Fibroblast of skin of right quadriceps (primary cell): ENCODE results near the gene INF2.

Experiments
- DNase-seq: peaks from one replicate; pipeline ENCODE4 v3.0.0-alpha.2; 2013

INF2 gene

GRCh38 chr14:104691546-104692260 lies 2.3 kb downstream of the INF2 start:
- DNase-seq, result no peak

- no peak for DNase-seq
Measured at GRCh38 chr14:104692261-104692938, 3.0 kb downstream of the INF2 start.

GRCh38 chr14:104692939-104693315 lies 3.5 kb downstream of the INF2 start:
- no peak for DNase-seq

- no peak for DNase-seq
Measured at GRCh38 chr14:104693482-104694431, 4.3 kb downstream of the INF2 start.

GRCh38 chr14:104694475-104694950 lies 5.1 kb downstream of the INF2 start:
- no peak for DNase-seq

GRCh38 chr14:104694991-104695659 lies 5.7 kb downstream of the INF2 start:
- no peak for DNase-seq

- DNase-seq, result no peak
Measured at GRCh38 chr14:104695660-104696000, 6.2 kb downstream of the INF2 start.

- no peak for DNase-seq
Measured at GRCh38 chr14:104696671-104697316, 7.4 kb downstream of the INF2 start.

- no peak for DNase-seq
Measured at GRCh38 chr14:104697317-104697703, 7.9 kb downstream of the INF2 start.

GRCh38 chr14:104697892-104698583 lies 8.6 kb downstream of the INF2 start:
- peak; percentile 44 for DNase-seq

GRCh38 chr14:104698688-104699425 lies 9.4 kb downstream of the INF2 start:
- DNase-seq, result no peak

GRCh38 chr14:104699426-104699748 lies 10.0 kb downstream of the INF2 start:
- no peak for DNase-seq

- no peak for DNase-seq
Measured at GRCh38 chr14:104700225-104700651, 10.8 kb downstream of the INF2 start.

GRCh38 chr14:104700747-104701217 lies 11.4 kb downstream of the INF2 start:
- DNase-seq, result no peak

GRCh38 chr14:104701383-104702076 lies 12.1 kb downstream of the INF2 start:
- no peak for DNase-seq

GRCh38 chr14:104702106-104702505 lies 12.7 kb downstream of the INF2 start:
- DNase-seq, result no peak

- no peak for DNase-seq
Measured at GRCh38 chr14:104702673-104703072, 13.3 kb downstream of the INF2 start.

- no peak for DNase-seq
Measured at GRCh38 chr14:104703269-104703668, 13.9 kb downstream of the INF2 start.

GRCh38 chr14:104704252-104704651 lies 14.8 kb downstream of the INF2 start:
- DNase-seq, result no peak

GRCh38 chr14:104705340-104706047 lies 16.1 kb downstream of the INF2 start:
- DNase-seq, result no peak
